GM18519 (cell line): Measurements from ENCODE around the gene PHLDB1.

Experiments used
- ATAC-seq: cut with Tn5 transposase; IDR thresholded peaks from one replicate; pipeline ENCODE4 v1.9.1; 2021; ENCODE audit warnings: mild to moderate bottlenecking, moderate library complexity; ENCODE audit not compliant: unreplicated experiment, low FRiP score

PHLDB1 gene

GRCh38 chr11:118635642-118636041, 28.2 kb downstream of the PHLDB1 start:
- no peak for ATAC-seq

- ATAC-seq = no peak
These were observed 29.3 kb downstream of the PHLDB1 start for GRCh38 chr11:118636569-118637290.

- ATAC-seq = no peak
These were observed 31.3 kb downstream of the PHLDB1 start for GRCh38 chr11:118638726-118639125.

- ATAC-seq = no peak
These were observed 32.5 kb downstream of the PHLDB1 start for GRCh38 chr11:118639899-118640298.

- no peak for ATAC-seq
These were observed 33.1 kb downstream of the PHLDB1 start for GRCh38 chr11:118640332-118641154.

GRCh38 chr11:118641397-118642019, 34.1 kb downstream of the PHLDB1 start:
- ATAC-seq = no peak

- no peak for ATAC-seq
These were observed 36.0 kb downstream of the PHLDB1 start for GRCh38 chr11:118643142-118643994.

- no peak for ATAC-seq
These were observed 36.6 kb downstream of the PHLDB1 start for GRCh38 chr11:118643995-118644345.

- ATAC-seq = no peak
These were observed 37.1 kb downstream of the PHLDB1 start for GRCh38 chr11:118644496-118644895.

GRCh38 chr11:118645066-118645715, 37.8 kb downstream of the PHLDB1 start:
- ATAC-seq = no peak

- no peak for ATAC-seq
These were observed 39.0 kb downstream of the PHLDB1 start for GRCh38 chr11:118646393-118646792.

- no peak for ATAC-seq
These were observed 40.9 kb downstream of the PHLDB1 start for GRCh38 chr11:118648291-118648690.

GRCh38 chr11:118649941-118650340, 42.5 kb downstream of the PHLDB1 start:
- no peak for ATAC-seq

- no peak for ATAC-seq
These were observed 43.0 kb downstream of the PHLDB1 start for GRCh38 chr11:118650366-118650765.

GRCh38 chr11:118651820-118652219, 44.4 kb downstream of the PHLDB1 start:
- ATAC-seq = no peak

GRCh38 chr11:118652681-118653181, 45.3 kb downstream of the PHLDB1 start:
- ATAC-seq = no peak

- ATAC-seq = no peak
These were observed 46.4 kb downstream of the PHLDB1 start for GRCh38 chr11:118653684-118654390.

GRCh38 chr11:118655486-118656190, 48.2 kb downstream of the PHLDB1 start:
- ATAC-seq = no peak
